HG03565 (cell line): ENCODE data around the gene PTPRN2.

Experiments used
- ATAC-seq: cut with Tn5 transposase; IDR thresholded peaks from one replicate; pipeline ENCODE4 v1.9.1; 2021; ENCODE audit warnings: mild to moderate bottlenecking, moderate library complexity; ENCODE audit not compliant: unreplicated experiment

PTPRN2 gene

DNA sequence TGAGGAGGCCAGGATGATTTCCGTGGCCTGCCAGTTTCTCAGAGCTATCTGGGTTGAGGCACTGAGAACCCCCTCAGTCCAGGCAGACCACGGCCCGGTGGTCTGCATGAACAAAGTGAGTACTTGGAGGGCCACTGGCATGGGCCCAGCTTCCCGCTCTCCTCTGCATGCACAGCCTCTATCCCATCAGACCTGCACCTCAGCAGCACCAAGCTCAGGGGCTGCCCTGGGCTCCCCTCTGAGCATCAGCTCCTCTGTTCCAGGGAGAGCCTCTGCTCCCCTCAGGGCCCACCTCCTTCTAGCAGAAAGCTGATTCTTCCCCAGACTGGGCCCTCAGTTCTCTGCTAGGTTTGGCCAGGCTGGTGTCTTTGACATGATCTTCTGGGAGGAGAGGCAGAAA, 780.9 kb downstream of the PTPRN2 start:
- ATAC-seq: no peak

- ATAC-seq: no peak
Measured at GRCh38 chr7:157805713-157806112, 781.9 kb downstream of the PTPRN2 start.

DNA sequence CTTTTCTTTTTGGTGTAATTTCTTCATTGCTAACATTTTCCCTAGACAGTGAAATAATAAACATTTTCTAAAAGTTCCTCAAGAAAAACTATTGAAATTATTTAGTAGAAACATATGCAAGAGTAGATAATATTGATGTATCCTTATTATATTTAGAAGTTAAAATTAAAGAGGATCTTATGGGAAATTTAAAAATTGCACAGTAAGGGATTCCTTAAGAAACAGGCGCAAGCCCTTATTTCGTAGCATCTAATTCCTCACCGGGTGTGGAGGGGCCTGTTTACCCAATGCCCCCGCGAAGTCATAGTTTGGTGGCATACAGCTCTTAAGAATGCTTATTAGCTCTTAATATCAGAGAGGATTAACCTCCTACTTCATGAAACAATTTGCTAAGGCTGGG, 783.7 kb downstream of the PTPRN2 start:
- ATAC-seq: no peak

GRCh38 chr7:157801971-157802675, 785.5 kb downstream of the PTPRN2 start:
- no peak for ATAC-seq

- ATAC-seq: no peak
Measured at GRCh38 chr7:157801113-157801512, 786.5 kb downstream of the PTPRN2 start.

DNA sequence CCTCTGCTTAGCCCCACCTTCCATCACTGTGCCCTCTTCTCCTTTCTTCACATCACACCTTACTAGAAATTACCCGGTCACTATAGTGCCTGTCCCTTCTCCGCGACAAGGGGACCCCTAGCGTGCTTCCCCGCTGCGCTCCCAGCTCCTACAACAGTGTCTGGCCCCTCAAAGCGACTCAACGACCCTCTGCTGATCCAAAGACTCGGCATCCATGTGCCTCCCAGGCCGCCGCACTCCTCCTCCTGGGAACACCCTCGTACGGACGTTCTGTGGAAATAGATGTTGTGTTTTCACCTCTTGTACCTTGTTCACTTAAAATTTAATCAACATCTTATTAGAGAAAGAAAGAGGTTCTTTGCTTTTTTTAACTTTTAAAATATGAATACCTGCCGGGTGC, 787.3 kb downstream of the PTPRN2 start:
- no peak for ATAC-seq

DNA sequence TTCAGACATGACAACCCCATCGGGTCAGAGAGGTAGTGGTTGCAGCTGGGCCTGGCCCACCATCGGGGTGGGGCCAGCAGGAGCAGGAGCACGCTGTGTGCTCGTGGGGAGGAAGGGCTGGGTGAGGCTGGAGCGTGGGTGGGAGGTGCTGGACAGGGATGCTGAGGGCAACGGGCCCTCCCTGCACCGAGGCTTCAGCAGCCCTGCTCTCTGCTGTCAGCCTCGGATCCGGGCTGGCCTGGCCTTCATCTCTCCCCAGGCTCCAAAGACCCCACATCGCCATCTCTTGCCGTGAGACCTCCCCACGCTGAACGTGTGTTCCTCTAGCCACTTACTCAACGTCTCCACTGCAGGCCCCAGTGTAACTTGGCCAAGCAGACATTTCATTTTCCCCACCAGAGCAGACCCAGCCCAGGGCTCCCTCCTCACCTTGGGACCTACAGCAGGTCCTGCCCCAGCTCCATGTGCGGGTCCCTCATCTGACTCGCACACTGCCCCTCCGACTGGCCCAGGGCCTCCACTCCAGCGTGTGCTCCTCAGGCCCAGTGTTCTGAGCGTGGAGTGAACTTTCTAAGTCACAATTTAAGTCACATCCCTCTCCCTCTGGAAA, 788.4 kb downstream of the PTPRN2 start:
- ATAC-seq: no peak

GRCh38 chr7:157797361-157797760, 790.3 kb downstream of the PTPRN2 start:
- ATAC-seq: no peak

DNA sequence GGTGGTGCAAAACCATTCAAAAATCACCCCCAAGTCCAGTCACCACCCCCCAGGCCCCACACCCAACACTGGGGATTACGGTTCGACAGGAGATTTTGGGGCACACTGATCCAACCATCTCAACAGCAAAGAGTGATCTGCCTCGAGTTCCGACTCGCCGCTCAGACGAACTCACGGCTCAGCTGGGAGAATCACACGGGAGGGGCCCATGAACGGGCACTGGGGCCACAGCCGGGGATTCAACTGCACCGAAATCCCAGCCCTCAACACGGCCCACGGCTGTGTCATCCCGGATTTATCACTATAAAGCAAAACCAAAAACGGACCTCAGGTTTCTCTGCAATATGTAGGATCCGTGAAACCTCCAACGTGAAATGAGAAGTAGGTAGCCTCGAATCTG, 790.8 kb downstream of the PTPRN2 start:
- no peak for ATAC-seq

DNA sequence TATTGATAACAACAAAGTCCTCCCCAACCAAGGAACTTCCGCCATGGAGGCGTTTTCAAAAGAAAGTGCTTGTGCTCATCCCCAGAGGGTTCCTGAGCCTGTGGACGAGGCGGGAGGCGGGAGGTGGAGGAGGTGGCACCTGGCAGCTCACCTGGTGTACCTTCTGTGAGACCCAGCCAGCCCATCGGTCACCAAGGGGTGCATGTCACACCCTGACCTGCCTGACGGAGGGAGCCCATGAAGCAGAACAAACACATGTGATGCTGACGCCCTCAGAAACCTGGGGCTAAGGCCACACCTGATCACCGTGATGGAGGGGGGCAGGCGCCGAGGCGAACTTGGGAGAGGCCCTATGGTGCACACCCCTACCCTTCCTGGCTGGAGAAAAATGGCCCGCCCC, 792.0 kb downstream of the PTPRN2 start:
- ATAC-seq: no peak

GRCh38 chr7:157795199-157795598, 792.4 kb downstream of the PTPRN2 start:
- ATAC-seq: no peak

GRCh38 chr7:157794746-157795065, 792.9 kb downstream of the PTPRN2 start:
- ATAC-seq: no peak

GRCh38 chr7:157793973-157794745, 793.5 kb downstream of the PTPRN2 start:
- ATAC-seq: no peak

GRCh38 chr7:157793087-157793353, 794.6 kb downstream of the PTPRN2 start:
- no peak for ATAC-seq

DNA sequence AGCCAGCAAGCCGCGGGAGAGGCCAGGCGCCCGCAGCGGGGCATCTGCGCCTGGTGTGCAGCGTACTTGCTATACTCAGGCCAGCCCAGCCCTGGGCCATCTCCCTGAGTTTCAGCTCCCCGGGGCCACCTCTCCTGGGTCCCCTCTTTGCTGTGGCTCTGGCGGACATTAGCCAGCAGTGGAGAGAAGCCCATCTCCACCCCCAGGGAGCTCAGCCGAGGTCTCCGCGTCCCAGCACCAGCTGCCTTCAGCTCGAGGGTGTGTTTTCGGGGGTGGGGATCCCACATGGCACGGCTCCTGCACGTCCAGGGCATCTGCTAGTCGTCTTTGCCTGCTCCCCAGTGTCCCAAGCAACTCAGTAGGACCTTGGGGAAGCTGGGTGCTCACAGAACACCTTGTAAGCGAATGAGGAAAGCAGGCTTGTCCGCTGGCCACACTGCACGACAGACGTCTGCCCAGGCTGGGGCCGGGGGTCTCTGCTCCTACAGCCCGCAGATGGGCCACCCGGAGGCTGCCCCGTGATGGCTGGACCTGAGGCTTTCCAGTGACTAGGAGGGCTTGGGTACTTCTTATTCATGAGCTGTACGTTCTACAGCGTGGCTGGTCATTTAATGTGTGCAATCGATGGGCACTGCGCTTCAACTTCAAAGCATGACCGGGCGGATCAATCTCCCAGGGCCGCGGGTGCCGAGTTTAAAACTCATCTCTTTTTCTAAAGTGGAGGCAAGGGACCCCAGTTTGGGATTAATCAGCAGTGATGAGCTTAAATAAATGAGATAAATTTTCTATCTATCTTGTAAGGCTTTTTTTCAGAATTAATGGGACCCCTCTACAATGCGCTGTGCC, 795.2 kb downstream of the PTPRN2 start:
- ATAC-seq: no peak

DNA sequence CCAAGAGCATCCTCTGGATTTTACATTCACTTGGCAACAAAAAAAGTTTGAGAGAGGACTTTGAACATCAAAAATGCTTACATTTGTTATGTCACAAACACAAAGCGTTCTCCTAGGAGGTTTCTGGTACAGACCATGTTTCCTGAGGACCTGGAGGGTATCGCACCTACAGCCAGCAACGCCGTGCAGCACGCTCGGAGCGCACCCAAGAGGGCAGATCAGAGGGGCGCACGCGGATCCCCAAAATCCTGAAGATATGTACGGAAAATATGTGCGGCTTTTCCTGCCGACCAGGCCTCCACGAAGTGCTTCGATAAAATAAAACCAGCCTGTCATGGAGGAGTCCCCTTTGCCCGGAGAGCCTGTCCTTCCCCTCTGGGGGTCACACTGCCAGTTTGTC, 796.0 kb downstream of the PTPRN2 start:
- no peak for ATAC-seq

- ATAC-seq: no peak
Measured at GRCh38 chr7:157791261-157791660, 796.4 kb downstream of the PTPRN2 start.

DNA sequence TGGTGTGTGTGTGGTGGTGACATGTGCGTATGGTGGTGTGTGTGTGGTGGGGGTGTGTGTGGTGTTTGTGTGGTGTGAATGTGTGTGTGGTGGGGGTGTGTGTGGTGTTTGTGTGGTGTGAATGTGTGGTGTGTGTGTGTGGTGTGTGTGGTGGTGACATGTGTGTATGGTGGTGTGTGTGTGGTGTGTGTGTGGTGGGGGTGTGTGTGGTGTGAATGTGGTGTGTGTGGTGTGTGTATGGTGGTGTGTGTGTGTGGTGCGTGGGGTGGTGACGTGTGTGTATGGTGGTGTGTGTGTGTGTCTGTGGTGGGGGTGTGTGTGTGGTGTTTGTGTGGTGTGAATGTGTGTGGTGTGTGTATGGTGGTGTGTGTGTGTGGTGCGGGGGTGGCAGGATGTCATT, 797.7 kb downstream of the PTPRN2 start:
- ATAC-seq: no peak

DNA sequence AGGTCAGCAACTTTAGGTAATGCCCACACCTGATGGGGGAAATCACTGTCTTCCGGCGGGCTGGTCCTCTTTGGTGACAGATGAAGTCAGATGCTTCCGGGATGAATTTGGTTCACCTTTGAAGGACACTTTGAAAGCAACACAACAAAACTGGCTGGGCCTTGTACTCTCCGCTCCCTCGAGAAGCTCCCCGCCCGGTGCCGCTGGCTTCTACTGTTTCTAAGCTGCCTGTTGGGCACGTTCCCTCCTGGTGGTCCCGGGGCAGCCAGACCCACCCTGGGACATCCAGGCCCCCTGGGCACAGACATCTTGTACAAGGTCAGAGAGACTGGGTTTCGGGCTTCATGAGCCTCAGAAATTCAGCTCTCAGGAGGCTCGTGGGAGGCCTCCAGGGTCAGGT, 798.5 kb downstream of the PTPRN2 start:
- no peak for ATAC-seq

DNA sequence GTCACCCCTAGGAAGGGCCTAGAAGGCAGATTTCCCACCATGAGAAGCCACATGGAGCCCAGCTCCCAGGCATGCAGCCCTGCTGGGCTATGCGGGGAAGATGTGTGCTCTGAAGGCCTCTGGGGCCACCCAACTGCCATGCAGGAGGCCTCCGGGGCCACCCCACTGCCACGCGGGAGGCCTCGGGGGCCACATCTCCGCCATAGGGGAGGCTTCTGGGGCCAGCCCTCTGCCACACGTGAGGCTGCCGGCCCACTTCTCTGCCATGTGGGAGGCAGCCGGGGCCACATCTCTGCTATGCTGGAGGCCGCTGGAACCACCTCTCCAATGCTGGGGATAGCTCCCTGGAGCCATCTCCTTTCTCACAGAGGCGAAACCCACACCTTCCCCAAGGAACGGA, 799.0 kb downstream of the PTPRN2 start:
- ATAC-seq: no peak

- no peak for ATAC-seq
Measured at GRCh38 chr7:157787275-157787701, 800.3 kb downstream of the PTPRN2 start.
